GF-D8 (cell line): ENCODE results near the gene ZNF157.

Experiments used
- DNase-seq: peaks from one replicate; lab custom pipeline; 2025; lab: John Stamatoyannopoulos, UW

The ZNF157 gene

DNA sequence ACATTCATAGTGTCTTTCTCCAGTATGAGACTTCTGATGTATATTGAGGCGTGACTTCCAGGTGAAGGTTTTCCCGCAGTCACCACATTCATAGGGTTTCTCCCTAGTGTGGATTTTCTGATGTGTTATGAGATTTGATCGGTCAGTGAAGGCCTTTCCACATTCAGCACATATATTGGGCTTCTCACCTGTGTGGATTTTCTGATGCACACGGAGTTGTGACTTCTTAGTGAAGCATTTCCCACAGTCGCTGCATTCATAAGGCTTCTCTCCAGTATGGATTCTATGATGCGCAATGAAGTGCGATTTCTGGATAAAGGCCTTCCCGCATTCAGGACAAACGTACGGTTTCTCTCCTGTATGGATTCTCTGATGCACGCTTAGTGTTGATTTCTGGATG is 77.2 kb downstream of the ZNF157 start:
- no peak for DNase-seq

DNA sequence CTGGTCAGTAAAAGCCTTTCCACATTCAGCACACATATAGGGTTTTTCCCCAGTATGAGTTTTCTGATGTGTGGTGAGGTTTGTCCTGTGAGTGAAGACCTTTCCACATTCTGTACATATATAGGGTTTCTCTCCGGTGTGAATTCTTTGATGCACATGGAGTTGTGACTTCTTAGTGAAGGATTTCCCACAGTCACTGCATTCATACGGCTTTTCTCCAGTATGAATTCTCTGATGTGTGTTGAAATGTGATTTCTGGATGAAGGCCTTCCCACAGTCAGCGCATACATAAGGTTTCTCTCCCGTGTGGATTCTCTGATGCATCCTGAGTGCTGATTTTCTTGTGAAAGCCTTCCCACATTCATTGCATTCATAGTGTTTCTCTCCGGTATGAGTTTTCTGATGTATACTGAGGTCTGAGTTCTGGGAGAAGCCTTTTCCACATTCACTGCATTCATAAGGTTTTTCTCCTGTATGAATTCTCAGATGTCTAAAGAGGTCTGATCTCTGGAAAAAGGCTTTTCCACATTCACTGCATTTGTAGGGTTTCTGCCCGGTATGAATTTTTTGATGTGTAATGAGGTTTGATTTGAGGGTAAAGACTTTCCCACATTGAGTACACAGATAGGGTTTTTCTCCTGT is 77.9 kb downstream of the ZNF157 start:
- no peak for DNase-seq

DNA sequence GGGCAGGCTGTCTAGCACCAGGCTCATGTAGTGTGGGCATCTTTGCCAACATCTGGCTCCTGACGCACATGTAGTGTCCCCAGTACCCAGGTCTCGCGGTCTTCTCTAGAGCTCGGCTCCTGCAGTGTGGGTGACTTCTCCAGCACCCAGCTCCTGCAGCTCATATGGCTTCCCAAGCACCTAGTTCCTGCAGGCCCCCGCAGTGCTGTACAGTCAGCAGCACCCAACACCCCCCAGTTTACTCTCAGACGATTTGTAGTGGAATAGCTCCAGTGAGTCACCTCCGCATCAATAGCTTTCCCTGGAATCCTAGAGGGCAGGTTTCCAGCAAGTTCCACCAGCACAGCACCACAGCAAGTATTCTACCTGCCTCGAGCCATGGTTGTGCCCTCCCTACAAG is 81.7 kb downstream of the ZNF157 start:
- no peak for DNase-seq

DNA sequence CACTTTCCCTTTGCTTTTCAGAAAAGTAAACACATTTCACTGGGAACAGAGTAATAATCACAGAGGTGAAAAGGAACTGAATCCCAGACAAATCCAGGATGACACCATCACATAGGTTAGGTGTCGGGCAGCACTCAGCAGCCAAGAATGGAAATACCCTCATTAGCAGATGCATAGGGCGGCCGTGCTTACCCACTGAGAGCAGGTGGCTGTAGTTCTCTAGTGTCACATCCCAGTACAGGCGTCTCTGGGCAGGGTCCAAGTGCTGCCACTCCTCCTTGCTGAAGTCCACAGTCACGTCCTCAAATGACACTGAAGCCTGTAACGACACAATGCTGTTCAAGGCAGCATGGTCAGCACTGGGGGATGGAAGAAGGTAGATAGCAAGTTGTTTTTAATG is 85.7 kb downstream of the ZNF157 start:
- no peak for DNase-seq

DNA sequence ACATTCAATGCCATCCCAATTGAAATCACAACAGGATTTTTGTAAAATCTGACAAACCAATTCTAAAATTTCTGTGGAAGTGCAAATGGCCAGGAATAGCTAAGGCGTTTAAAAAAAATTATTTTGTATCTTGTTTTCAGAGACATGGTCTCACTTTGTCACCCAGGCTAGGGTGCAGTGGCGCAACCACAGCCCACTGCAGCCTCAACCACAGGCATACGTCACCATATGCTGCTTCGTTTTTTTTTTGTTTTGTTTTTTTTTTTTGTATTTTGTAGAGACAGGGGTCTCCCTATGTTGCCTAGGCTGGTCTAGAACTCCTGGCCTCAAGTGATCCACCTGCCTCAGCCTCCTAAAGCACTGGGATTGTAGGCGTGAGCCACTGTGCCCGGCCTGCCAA is 88.2 kb downstream of the ZNF157 start:
- DNase-seq, result no peak

DNA sequence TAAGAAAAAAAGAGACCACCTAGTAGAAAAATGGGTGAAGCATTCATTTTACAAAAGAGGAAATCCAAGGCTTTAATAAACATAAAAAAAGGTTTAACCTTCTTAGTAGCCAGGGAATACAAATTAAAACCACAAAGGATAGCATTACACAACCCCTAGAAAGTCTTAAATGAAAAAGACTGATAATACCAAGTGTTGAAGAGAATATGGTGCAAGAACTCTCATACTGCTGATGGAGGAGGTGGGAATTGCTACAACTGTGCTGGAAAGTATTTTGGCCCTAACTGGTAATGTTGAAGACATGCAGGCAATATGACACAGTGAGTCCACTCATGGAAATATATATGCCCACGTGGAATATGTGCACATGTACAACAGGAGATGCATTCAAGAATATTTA is 90.2 kb downstream of the ZNF157 start:
- DNase-seq, result no peak
